ENCODE data around the gene PREB. TPM values are rescaled to one million over a fixed set of nuclear protein-coding genes. Genes with fewer than 3 reads are reported as not detected.

PREB gene
- total and polyA plus RNA-seq, 2 of the 13 experiments (the other 11 are each of a cell fraction or from before 2014, with no cell fraction given), result 112 to 192 TPM

DNA sequence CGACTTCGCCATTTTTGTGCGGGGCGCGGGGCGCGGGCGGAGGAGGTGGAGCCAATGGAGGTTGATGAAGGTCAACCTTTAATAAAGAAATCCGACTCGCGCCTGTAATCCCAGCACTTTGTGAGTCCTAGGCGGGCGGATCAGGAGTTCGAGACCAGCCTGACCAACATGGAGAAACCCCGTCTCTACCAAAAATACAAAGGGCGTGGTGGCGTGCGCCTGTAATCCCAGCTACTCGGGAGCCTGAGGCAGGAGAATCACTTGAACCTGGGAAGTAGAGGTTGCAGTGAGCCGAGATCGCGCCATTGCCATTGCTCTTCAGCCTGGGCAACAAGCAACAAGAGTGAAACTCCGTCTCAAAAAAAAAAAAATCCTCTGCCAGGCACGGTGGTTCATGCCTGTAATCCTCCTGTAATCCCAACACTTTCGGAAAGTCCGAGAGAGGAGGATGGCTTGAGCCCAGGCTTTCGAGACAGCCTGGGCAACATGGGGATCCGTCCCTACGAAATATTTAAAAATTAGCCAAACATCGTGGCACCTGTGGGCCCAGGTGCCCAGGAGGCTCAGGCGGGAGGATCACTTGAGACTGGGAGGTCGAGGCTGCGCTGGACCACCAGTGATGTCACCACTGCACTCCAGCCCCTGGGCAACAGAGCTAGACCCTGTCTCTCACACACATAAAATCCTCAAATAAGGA lies 493 bp upstream of the PREB start (continued):
- TF ChIP-seq, protein P1, sequence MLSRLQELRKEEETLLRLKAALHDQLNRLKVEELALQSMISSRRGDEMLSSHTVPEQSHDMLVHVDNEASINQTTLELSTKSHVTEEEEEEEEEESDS (CRISPR knock-in tag; IDR thresholded peaks at IDR 0.05; ENCODE audit: borderline replicate concordance), result peak; percentile 66; the same call in 1 of the 2 replicates
- TF ChIP-seq THYN1 (CRISPR knock-in tag; IDR thresholded peaks at IDR 0.05; ENCODE audit: borderline replicate concordance, low read depth) (peak; percentile 75; the same call in 1 of the 2 replicates), ERF (CRISPR knock-in tag; IDR thresholded peaks at IDR 0.05) (peak; percentile 4; the same call in 1 of the 2 replicates), RXRA (CRISPR knock-in tag; IDR thresholded peaks at IDR 0.05) (0 out of 2 replicates have a peak, but pooled peaks have one; percentile 36), NR2C2 (CRISPR knock-in tag; IDR thresholded peaks at IDR 0.05; ENCODE audit: borderline replicate concordance) (peak; percentile 34; the same call in 1 of the 2 replicates), ZNF883 (CRISPR knock-in tag; IDR thresholded peaks at IDR 0.05; ENCODE audit: not compliant biosample characterization) (no peak), REPIN1 (CRISPR knock-in tag; IDR thresholded peaks at IDR 0.05; ENCODE audit: borderline replicate concordance, low read depth) (peak; percentile 57; the same call in 1 of the 2 replicates), ZNF703 (CRISPR knock-in tag; IDR thresholded peaks at IDR 0.05; ENCODE audit: borderline replicate concordance) (no peak), ZMYM4 (CRISPR knock-in tag; IDR thresholded peaks at IDR 0.05) (peak; percentile 83; the same call in 1 of the 2 replicates), PHF8 (CRISPR knock-in tag; IDR thresholded peaks at IDR 0.05) (no peak), TOE1 (CRISPR knock-in tag; IDR thresholded peaks at IDR 0.05) (no peak), ZNF709 (CRISPR knock-in tag; IDR thresholded peaks at IDR 0.05) (peak; percentile 72; the same call in 1 of the 2 replicates)
- TF ChIP-seq, protein P2, sequence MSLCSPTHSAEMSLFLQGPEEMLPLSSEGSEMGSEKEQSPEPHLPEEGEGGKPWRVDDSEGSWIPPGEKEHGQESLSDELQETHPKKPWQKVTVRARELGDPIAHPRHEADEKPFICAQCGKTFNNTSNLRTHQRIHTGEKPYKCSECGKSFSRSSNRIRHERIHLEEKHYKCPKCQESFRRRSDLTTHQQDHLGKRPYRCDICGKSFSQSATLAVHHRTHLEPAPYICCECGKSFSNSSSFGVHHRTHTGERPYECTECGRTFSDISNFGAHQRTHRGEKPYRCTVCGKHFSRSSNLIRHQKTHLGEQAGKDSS (CRISPR knock-in tag; IDR thresholded peaks at IDR 0.05; ENCODE audit: borderline replicate concordance, low read depth), result 0 out of 2 replicates have a peak, but pooled peaks have one; percentile 0
- TF ChIP-seq, protein P3, sequence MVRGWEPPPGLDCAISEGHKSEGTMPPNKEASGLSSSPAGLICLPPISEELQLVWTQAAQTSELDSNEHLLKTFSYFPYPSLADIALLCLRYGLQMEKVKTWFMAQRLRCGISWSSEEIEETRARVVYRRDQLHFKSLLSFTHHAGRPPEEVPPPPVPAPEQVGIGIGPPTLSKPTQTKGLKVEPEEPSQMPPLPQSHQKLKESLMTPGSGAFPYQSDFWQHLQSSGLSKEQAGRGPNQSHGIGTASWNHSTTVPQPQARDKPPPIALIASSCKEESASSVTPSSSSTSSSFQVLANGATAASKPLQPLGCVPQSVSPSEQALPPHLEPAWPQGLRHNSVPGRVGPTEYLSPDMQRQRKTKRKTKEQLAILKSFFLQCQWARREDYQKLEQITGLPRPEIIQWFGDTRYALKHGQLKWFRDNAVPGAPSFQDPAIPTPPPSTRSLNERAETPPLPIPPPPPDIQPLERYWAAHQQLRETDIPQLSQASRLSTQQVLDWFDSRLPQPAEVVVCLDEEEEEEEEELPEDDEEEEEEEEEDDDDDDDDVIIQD (CRISPR knock-in tag; IDR thresholded peaks at IDR 0.05; ENCODE audit: low read depth), result 0 out of 2 replicates have a peak, but pooled peaks have one; percentile 11
- TF ChIP-seq, protein P4, sequence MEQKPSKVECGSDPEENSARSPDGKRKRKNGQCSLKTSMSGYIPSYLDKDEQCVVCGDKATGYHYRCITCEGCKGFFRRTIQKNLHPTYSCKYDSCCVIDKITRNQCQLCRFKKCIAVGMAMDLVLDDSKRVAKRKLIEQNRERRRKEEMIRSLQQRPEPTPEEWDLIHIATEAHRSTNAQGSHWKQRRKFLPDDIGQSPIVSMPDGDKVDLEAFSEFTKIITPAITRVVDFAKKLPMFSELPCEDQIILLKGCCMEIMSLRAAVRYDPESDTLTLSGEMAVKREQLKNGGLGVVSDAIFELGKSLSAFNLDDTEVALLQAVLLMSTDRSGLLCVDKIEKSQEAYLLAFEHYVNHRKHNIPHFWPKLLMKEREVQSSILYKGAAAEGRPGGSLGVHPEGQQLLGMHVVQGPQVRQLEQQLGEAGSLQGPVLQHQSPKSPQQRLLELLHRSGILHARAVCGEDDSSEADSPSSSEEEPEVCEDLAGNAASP (CRISPR knock-in tag; IDR thresholded peaks at IDR 0.05; ENCODE audit: borderline replicate concordance), result 0 out of 2 replicates have a peak, but pooled peaks have one; percentile 12
- TF ChIP-seq, protein P5, sequence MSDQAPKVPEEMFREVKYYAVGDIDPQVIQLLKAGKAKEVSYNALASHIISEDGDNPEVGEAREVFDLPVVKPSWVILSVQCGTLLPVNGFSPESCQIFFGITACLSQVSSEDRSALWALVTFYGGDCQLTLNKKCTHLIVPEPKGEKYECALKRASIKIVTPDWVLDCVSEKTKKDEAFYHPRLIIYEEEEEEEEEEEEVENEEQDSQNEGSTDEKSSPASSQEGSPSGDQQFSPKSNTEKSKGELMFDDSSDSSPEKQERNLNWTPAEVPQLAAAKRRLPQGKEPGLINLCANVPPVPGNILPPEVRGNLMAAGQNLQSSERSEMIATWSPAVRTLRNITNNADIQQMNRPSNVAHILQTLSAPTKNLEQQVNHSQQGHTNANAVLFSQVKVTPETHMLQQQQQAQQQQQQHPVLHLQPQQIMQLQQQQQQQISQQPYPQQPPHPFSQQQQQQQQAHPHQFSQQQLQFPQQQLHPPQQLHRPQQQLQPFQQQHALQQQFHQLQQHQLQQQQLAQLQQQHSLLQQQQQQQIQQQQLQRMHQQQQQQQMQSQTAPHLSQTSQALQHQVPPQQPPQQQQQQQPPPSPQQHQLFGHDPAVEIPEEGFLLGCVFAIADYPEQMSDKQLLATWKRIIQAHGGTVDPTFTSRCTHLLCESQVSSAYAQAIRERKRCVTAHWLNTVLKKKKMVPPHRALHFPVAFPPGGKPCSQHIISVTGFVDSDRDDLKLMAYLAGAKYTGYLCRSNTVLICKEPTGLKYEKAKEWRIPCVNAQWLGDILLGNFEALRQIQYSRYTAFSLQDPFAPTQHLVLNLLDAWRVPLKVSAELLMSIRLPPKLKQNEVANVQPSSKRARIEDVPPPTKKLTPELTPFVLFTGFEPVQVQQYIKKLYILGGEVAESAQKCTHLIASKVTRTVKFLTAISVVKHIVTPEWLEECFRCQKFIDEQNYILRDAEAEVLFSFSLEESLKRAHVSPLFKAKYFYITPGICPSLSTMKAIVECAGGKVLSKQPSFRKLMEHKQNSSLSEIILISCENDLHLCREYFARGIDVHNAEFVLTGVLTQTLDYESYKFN (CRISPR knock-in tag; conservative IDR thresholded peaks at IDR 0.05), result peak; percentile 50
- TF ChIP-seq, protein P6, sequence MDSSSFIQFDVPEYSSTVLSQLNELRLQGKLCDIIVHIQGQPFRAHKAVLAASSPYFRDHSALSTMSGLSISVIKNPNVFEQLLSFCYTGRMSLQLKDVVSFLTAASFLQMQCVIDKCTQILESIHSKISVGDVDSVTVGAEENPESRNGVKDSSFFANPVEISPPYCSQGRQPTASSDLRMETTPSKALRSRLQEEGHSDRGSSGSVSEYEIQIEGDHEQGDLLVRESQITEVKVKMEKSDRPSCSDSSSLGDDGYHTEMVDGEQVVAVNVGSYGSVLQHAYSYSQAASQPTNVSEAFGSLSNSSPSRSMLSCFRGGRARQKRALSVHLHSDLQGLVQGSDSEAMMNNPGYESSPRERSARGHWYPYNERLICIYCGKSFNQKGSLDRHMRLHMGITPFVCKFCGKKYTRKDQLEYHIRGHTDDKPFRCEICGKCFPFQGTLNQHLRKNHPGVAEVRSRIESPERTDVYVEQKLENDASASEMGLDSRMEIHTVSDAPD (CRISPR knock-in tag; IDR thresholded peaks at IDR 0.05), result peak; percentile 44; the same call in 1 of the 2 replicates

Measured in HepG2 (cell line).